ENCODE results near the gene ADGRL4.
A peak's percentile ranks its signal among the peaks of the same experiment; 100 is the strongest.

ADGRL4 gene

DNA sequence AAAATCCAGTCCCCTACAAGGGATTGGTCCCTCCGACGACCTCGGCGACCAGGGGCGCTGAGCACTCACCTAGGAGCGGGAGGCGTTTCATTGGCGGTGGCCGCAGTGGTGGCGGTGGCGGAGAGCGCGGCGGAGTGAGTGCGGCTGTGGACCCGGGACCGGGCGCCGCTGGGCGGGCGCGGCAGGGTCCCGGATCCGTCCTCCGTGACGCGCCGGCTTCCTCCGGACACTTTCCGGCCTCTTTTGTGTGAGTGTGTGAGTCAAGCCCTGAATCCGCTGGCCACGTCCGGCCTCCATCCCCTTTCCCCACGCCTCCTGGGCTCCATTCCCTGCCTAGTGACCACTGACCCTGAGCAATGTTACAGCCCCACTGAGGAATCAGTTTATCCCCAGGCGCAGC is at the start of gene ADGRL4:
TSS of gene ADGRL4 (minus strand) at position 167 of the 400 bp plus-strand sequence. CDS start at position 91, 76 bp downstream.
- peak within 1 kb of the TSS; percentile 60 for H3K4me3 ChIP-seq
- peak within 1 kb of the TSS in 1 of 2 donors; percentile 54 for H3K27ac ChIP-seq
- DNase-seq (ENCODE audit: low spot score) = no peak
- TF ChIP-seq CTCF (IDR thresholded peaks at IDR 0.05) = no peak

GRCh38 chr1:79055856-79056255 is 49.3 kb upstream of the ADGRL4 start:
- H3K27ac ChIP-seq = no peak overlapping the region
- no peak for DNase-seq (ENCODE audit: low spot score)
- TF ChIP-seq CTCF (IDR thresholded peaks at IDR 0.05) = no peak
- no peak overlapping the region for H3K4me3 ChIP-seq

DNA sequence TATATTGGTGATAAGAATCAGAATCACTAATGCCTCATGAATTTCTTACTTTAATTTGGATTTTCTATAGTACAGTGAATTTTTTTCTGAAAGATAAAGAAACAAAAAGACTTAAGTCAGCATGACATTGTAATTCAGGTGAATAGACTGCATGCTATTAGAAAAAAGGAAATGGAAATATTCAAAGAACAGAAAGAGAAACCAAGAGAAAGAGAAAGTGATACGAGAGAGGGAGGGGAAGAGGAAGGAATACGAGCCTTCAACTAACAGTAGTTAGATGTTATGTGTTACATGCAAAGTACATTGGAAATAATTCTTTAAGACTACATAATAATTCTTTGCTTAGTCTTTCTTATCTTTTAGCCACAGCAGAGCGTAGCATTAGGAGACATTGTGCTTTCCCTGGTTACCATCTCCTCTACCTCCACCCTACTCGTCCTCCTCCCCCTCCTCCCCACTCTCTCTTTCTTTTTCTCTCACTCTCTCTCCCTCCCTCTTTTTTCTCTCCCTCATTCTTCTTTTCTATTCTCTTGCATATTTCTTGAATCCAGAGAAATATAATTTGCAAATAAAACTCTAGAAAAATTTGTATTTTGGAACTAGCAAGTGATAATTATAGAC is 46.4 kb upstream of the ADGRL4 start:
- H3K27ac ChIP-seq = no peak overlapping the region
- H3K4me3 ChIP-seq = peak overlapping the region; percentile 52
- no peak for DNase-seq (ENCODE audit: low spot score)

DNA sequence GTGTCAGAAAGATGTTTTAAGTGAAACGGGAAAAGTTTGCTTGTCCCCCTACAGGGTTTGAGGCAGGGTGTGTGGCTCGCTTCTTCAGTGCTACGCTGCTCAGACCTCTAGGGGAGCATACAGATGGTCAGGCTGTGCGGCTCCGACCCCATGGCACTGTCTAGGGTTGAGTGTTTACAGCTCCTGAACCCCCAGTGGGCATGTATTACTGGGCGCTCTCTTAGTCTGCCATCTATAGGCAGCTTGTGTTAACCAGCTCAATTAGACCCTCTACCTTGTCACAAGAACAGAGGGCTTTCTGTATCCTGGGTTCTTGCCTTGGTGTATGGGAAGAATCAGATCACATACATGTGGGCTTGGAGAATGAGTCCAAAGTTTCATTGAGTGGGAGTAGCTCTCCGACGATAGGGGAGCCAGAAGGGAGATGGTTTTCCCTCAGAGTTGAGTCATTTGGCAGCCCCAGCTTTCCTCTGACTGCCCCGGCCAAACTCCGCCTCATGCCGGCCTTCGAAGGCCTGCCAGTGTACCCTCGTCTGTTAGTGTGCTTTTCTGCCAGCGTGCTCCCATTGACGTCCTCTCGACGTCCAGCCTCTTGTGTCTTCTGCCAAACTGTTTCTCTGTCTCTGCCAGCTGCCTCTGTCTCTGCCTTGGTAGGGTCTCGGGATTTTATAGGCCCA is 38.6 kb upstream of the ADGRL4 start:
- DNase-seq (ENCODE audit: low spot score) = no peak
- TF ChIP-seq CTCF (IDR thresholded peaks at IDR 0.05) = no peak
- no peak overlapping the region for H3K27ac ChIP-seq
- no peak overlapping the region for H3K4me3 ChIP-seq

More for the DNA sequence above, 46.4 kb upstream of the ADGRL4 start:
- no peak for TF ChIP-seq CTCF (IDR thresholded peaks at IDR 0.05)

DNA sequence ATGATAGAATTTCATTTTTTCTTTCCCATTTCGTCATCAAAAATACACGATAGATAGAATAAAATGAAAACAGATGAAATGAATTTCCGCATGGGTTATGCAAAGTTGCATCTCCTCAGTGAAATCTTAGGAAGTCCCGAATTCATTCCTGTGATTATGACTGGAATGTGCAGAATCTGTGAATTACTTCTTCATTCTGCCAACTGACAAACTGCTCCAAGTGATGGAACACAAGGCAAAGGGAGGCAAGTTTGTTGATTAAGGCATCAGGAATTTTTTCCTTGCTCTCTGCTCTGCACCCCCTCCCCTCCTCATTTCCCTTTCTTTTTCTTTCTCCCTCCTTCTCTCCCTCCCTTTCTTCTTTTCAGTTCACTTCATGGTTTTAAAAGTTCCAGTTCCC is 37.0 kb upstream of the ADGRL4 start:
- no peak for TF ChIP-seq CTCF (IDR thresholded peaks at IDR 0.05)
- Histone ChIP-seq H3K4me3 (no peak overlapping the region), H3K27ac (no peak overlapping the region)
- no peak for DNase-seq (ENCODE audit: low spot score)

- TF ChIP-seq CTCF (IDR thresholded peaks at IDR 0.05) = no peak
- no peak overlapping the region for H3K4me3 ChIP-seq
- no peak for DNase-seq (ENCODE audit: low spot score)
- H3K27ac ChIP-seq = no peak overlapping the region
These were observed 36.0 kb upstream of the ADGRL4 start for GRCh38 chr1:79042539-79042938.

- DNase-seq (ENCODE audit: low spot score) = no peak
- TF ChIP-seq CTCF (IDR thresholded peaks at IDR 0.05) = no peak
- no peak overlapping the region for H3K27ac ChIP-seq
- H3K4me3 ChIP-seq = no peak overlapping the region
These were observed 35.6 kb upstream of the ADGRL4 start for GRCh38 chr1:79042117-79042516.
